Activated T-helper 17 cell treated with anti-CD3 and anti-CD28 coated beads, Interleukin-2, amount 50 U/mL, for 72 hours (primary cell): ENCODE measurements around the gene SMLR1. TPM values are rescaled to one million over a fixed set of nuclear protein-coding genes. Genes with fewer than 3 reads are reported as not detected.

Experiments
- ATAC-seq: fragments of 150-1000 bp; cut with Tn5 transposase; replicated peaks from 2 replicates; pipeline ENCODE4 v1.10.0; 2021; ENCODE audit warnings: mild to moderate bottlenecking, moderate library complexity
- H3K27ac Mint-ChIP-seq: one replicate; pipeline ENCODE4 v1.8.0; 2022; ENCODE audit warnings: mixed read lengths
- H3K27me3 Mint-ChIP-seq: one replicate; pipeline ENCODE4 v1.8.0; 2022; ENCODE audit warnings: mixed read lengths
- H3K36me3 Mint-ChIP-seq: one replicate; pipeline ENCODE4 v1.8.0; 2022; ENCODE audit warnings: low read depth, mild to moderate bottlenecking, mixed read lengths
- H3K4me1 Mint-ChIP-seq: one replicate; pipeline ENCODE4 v1.8.0; 2022; ENCODE audit warnings: mixed read lengths
- H3K4me3 Mint-ChIP-seq: one replicate; pipeline ENCODE4 v1.8.0; 2022; ENCODE audit warnings: mild to moderate bottlenecking, mixed read lengths
- H3K9me3 Mint-ChIP-seq: one replicate; pipeline ENCODE4 v1.8.0; 2022; ENCODE audit warnings: mixed read lengths
- total RNA-seq, 2 donors: library from RNA; stranded (reverse); gene quantifications; one replicate each; pipeline ENCODE4 v1.2.3, GENCODE V29; 2022

Gene SMLR1
- total RNA-seq, 2 donors from 2014 or later = not detected

GRCh38 chr6:130882370-130882769 is 55.2 kb downstream of the SMLR1 start:
- no peaks in the 10 kb centered on the region for H3K4me1 Mint-ChIP-seq
- ATAC-seq = no peak
- H3K4me3 Mint-ChIP-seq = no peak overlapping the region
- no peaks in the 10 kb centered on the region for H3K9me3 Mint-ChIP-seq
- no peaks in the 10 kb centered on the region for H3K27me3 Mint-ChIP-seq
- H3K36me3 Mint-ChIP-seq = peaks cover 11% of the 10 kb centered on the region
- peak overlapping the region; percentile 38 for H3K27ac Mint-ChIP-seq

DNA sequence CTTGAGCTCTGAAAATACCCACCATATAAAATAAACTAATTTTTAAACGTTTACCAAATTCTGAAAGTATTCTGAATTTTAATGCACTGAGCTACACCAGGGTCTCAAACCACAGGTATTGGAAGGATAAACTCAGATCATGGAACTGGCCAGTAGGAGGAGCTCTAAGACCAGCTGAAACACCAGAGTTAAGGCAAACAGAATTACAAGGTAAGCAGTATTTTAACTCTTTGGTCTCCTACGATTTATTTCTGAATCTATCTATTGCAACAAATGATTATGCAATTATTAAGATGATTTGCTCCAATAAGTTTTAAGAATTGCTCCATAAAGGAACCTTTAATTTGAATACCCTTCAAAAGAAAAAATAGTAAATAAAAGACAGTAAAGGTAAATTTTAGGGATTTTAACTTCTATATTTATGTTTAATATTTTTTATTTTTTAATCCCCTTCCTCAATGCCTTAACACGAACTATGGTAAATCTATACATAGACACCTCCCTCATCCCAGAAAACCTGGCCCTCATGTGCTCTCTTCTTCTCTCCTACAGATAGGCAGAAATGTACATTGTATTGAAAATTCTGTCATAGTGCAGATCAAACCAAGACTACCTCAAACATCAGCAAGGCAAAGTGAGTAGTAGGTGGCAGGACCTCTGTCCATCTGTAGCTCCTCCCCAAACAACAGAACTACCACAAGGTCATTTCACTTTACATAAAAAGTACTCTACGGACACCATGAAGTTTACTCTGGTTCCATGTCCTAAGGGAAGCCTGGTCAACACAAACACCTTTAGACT is 58.4 kb downstream of the SMLR1 start:
- Mint-ChIP-seq H3K27me3 (no peaks in the 10 kb centered on the region), H3K4me1 (no peaks in the 10 kb centered on the region), H3K9me3 (no peaks in the 10 kb centered on the region), H3K27ac (no peak overlapping the region), H3K36me3 (peaks cover 16% of the 10 kb centered on the region), H3K4me3 (no peak overlapping the region)
- peak; percentile 72 for ATAC-seq

Other genes with a start within 250 kb of the SMLR1 start
- 10 to 100 TPM; 31.0 to 49.3 TPM for gene EPB41L2, start 235.8 kb downstream of the SMLR1 start, total RNA-seq